Thyroid gland (tissue), 4 donors: ENCODE data around the gene GOT2. TPM values are rescaled to one million over a fixed set of nuclear protein-coding genes. Genes with fewer than 3 reads are reported as not detected.

ENCODE experiments used
- DNase-seq, 2 donors: peaks; one replicate each; pipeline ENCODE4 v3.0.0-alpha.2; 2019
- H3K27ac ChIP-seq, 3 donors: fragments of 200-600 bp; sonication (generic); 1 replicate in 2 of 3; 2 replicates in 1 of 3; pipeline ENCODE4 v1.5.1; 2016 to 2019; ENCODE audit warnings: mild to moderate bottlenecking in 1 of 3, moderate library complexity in 1 of 3
- H3K27me3 ChIP-seq: fragments of 200-600 bp; sonication (generic); one replicate; pipeline ENCODE4 v1.5.1; 2019
- H3K36me3 ChIP-seq, 2 donors: fragments of 200-600 bp; sonication (generic); one replicate each; pipeline ENCODE4 v1.5.1; 2016 to 2019
- H3K4me1 ChIP-seq, 2 donors: fragments of 200-600 bp; sonication (generic); one replicate each; pipeline ENCODE4 v1.5.1; 2017 to 2019
- H3K4me3 ChIP-seq, 3 donors: fragments of 200-600 bp; sonication (generic); replicated peaks in 1 of 3; 1 replicate in 2 of 3; 2 replicates in 1 of 3; pipeline ENCODE4 v1.5.1; 2016; ENCODE audit warnings: mild to moderate bottlenecking in 1 of 3
- H3K9me3 ChIP-seq: fragments of 200-600 bp; sonication (generic); one replicate; pipeline ENCODE4 v1.5.1; 2017
- POLR2A ChIP-seq, 2 donors: fragments of 450-650 bp; IDR thresholded peaks; one replicate each; pipeline ENCODE4 v1.6.1; 2017; ENCODE audit warnings: antibody characterized with exemption in 2 of 2, mild to moderate bottlenecking in 2 of 2, moderate library complexity in 1 of 2
- WGBS, 2 donors: methylation state at CpG; one replicate each; pipeline ENCODE4 v1.1.5; 2017; 5-methylcytosine and 5-hydroxymethylcytosine counted together
- intact Hi-C: fragments of 100-400 bp; cut with DNase I; formaldehyde crosslinking; loops from one replicate; pipeline ENCODE4 v1.15.1; 2023
- total RNA-seq, 4 donors: library from RNA; depleted of rRNA; stranded (reverse); fragments of >200 nt; gene quantifications; one replicate each; pipeline ENCODE4 v1.2.3, GENCODE V29; 2016
- TF ChIP-seq, protein P1 (sequence below), 6 experiments: fragments of 200-600 bp in 3 of 6; fragments of 450-650 bp in 3 of 6; sonication (generic) in 3 of 6; IDR thresholded peaks; one replicate each; pipeline ENCODE4 v1.5.1; 2016 to 2019; ENCODE audit warnings: antibody characterized with exemption in 6 of 6, mild to moderate bottlenecking in 2 of 6, inconsistent platforms in 1 of 6, moderate library complexity in 1 of 6

The GOT2 gene
- total RNA-seq, 4 donors from 2014 or later: 65.4 to 129 (median 93.4) TPM

GRCh38 chr16:58756650-58757332 is 22.7 kb upstream of the GOT2 start:
- WGBS, 2 donors: 38 to 41% methylated on average over 7 of the region's 7 CpGs
- Histone ChIP-seq H3K27ac (no peak overlapping the region), H3K9me3 (no peaks in the 10 kb centered on the region), H3K4me3 (no peak overlapping the region), H3K4me1 (no peaks in the 10 kb centered on the region), H3K27me3 (no peaks in the 10 kb centered on the region), H3K36me3 (no peaks in the 10 kb centered on the region)
- TF ChIP-seq POLR2A (IDR thresholded peaks at IDR 0.05): no peak
- TF ChIP-seq, protein P1, sequence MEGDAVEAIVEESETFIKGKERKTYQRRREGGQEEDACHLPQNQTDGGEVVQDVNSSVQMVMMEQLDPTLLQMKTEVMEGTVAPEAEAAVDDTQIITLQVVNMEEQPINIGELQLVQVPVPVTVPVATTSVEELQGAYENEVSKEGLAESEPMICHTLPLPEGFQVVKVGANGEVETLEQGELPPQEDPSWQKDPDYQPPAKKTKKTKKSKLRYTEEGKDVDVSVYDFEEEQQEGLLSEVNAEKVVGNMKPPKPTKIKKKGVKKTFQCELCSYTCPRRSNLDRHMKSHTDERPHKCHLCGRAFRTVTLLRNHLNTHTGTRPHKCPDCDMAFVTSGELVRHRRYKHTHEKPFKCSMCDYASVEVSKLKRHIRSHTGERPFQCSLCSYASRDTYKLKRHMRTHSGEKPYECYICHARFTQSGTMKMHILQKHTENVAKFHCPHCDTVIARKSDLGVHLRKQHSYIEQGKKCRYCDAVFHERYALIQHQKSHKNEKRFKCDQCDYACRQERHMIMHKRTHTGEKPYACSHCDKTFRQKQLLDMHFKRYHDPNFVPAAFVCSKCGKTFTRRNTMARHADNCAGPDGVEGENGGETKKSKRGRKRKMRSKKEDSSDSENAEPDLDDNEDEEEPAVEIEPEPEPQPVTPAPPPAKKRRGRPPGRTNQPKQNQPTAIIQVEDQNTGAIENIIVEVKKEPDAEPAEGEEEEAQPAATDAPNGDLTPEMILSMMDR (IDR thresholded peaks at IDR 0.05): peak in 1 of 6 experiments; percentile 1
- no peak for DNase-seq
- intact Hi-C loops: loop anchor here (10.0 kb wide), 1 partner anchor 242 kb away; the partner anchor contains the start of gene SETD6

GRCh38 chr16:58755989-58756649 is 22.0 kb upstream of the GOT2 start:
- no peaks in the 10 kb centered on the region for H3K9me3 ChIP-seq
- peak; percentile 79 to 84 for DNase-seq
- no peaks in the 10 kb centered on the region for H3K36me3 ChIP-seq
- WGBS, 2 donors: 29 to 32% methylated on average over 17 of the region's 17 CpGs
- H3K27ac ChIP-seq: no peak overlapping the region
- no peaks in the 10 kb centered on the region for H3K4me1 ChIP-seq
- TF ChIP-seq, protein P1 (IDR thresholded peaks at IDR 0.05): peak in 5 of 6 experiments; percentile 51 to 79 (median 73)
- TF ChIP-seq POLR2A (IDR thresholded peaks at IDR 0.05): no peak
- intact Hi-C loops: loop anchor here (10.0 kb wide), 1 partner anchor 241 kb away; the partner anchor contains the start of gene SETD6
- no peak overlapping the region for H3K4me3 ChIP-seq
- no peaks in the 10 kb centered on the region for H3K27me3 ChIP-seq

- H3K4me1 ChIP-seq: no peaks in the 10 kb centered on the region
- no peaks in the 10 kb centered on the region for H3K36me3 ChIP-seq
- H3K27ac ChIP-seq: no peak overlapping the region
- TF ChIP-seq POLR2A (IDR thresholded peaks at IDR 0.05): no peak
- TF ChIP-seq, protein P1 (IDR thresholded peaks at IDR 0.05): no peak
- H3K4me3 ChIP-seq: no peak overlapping the region
- intact Hi-C loops: loop anchor here (10.0 kb wide), 1 partner anchor 239 kb away; the partner anchor contains the start of gene SETD6
- no peak for DNase-seq
- H3K27me3 ChIP-seq: no peaks in the 10 kb centered on the region
- no peaks in the 10 kb centered on the region for H3K9me3 ChIP-seq
- WGBS, 2 donors: 72 to 76% methylated on average over 7 to 9 of the region's 9 CpGs
Measured at GRCh38 chr16:58753711-58754134, 19.6 kb upstream of the GOT2 start.

- Histone ChIP-seq H3K4me1 (no peaks in the 10 kb centered on the region), H3K27me3 (no peaks in the 10 kb centered on the region), H3K4me3 (no peak overlapping the region), H3K27ac (no peak overlapping the region), H3K36me3 (no peaks in the 10 kb centered on the region), H3K9me3 (no peaks in the 10 kb centered on the region)
- no peak for DNase-seq
- TF ChIP-seq POLR2A (IDR thresholded peaks at IDR 0.05): no peak
- TF ChIP-seq, protein P1 (IDR thresholded peaks at IDR 0.05): no peak
- intact Hi-C loops: no loop called here
- 85 to 86% methylated on average over 7 of the region's 7 CpGs for WGBS, 2 donors
Measured at GRCh38 chr16:58744497-58744896, 10.4 kb upstream of the GOT2 start.

GRCh38 chr16:58741976-58742375 is 7.9 kb upstream of the GOT2 start:
- intact Hi-C loops: no loop called here
- Histone ChIP-seq H3K4me1 (no peaks in the 10 kb centered on the region), H3K27me3 (no peaks in the 10 kb centered on the region), H3K36me3 (no peaks in the 10 kb centered on the region), H3K27ac (no peak overlapping the region), H3K9me3 (no peaks in the 10 kb centered on the region), H3K4me3 (no peak overlapping the region)
- DNase-seq: no peak
- TF ChIP-seq, protein P1 (IDR thresholded peaks at IDR 0.05): no peak
- TF ChIP-seq POLR2A (IDR thresholded peaks at IDR 0.05): no peak
